HG03442 (cell line): ENCODE measurements around the gene CMTM2.
"Not testable (repeated sequence)": the region's sequence is repeated elsewhere in the genome, so short reads cannot be mapped to it uniquely, and the experiment has no call there.

Experiments
- ATAC-seq: cut with Tn5 transposase; IDR thresholded peaks from one replicate; pipeline ENCODE4 v1.9.1; 2021; ENCODE audit warnings: mild to moderate bottlenecking, moderate library complexity; ENCODE audit not compliant: unreplicated experiment

The CMTM2 gene

DNA sequence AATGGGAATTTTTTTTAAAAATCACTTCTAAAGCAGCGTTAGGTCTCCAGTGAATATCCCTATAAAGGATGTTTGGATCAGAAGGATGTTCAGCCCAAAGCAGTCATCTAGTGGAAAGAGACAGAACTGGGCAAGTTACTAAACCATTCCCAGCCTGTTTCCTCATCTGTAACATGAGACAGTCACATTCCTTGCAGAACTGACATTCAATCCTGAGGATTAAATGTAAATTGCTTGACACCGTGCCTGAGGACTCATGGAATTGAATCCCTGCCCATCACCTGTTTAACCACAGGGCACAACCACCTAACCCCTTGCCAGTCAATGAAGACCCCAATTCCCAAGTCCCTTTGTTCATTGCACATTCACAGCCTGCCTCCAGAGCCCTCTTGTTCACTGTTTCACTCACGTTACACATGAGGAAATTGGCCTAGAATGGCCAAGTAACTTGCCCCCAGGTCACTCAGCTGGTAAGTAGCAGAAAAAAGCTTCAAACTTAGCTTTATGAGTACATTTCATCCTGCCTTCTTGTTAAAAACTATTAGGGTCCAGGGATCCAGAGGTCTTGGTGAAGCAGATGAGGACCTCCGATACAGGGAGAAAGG is 1.4 kb downstream of the CMTM2 start:
- ATAC-seq = no peak

DNA sequence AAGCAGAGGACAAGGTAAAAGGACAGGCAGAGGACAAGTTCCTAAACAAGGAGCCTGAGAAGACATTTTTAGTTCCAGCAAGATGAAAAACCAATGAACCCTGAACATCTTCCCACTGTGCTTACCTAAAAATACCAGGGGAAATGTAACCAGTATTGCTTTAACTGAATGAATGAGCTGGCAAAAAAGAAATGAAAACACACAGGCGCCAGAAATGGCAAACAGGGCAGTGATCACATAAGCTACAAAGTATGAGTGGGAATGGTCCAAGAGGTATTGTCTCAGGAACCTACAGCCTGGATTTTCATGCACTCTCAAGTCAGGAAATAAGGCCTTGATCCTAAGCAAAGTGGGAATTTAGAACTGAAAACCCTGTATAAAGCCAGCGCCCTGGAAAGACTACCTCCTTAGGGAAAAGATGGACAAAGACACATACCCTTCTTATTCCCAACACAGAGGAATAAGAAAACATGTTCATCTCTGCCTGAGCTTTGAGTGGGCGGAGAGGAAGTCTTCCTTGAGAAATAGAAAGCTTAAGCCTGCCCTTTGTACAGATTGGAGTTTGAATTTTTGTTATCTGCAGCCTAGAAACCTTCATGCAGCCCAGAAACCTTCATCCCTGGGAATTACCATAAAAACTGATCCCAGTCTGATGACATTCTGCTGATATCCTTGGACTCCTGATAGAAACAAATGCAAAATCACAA is 2.1 kb downstream of the CMTM2 start:
- ATAC-seq = no peak

DNA sequence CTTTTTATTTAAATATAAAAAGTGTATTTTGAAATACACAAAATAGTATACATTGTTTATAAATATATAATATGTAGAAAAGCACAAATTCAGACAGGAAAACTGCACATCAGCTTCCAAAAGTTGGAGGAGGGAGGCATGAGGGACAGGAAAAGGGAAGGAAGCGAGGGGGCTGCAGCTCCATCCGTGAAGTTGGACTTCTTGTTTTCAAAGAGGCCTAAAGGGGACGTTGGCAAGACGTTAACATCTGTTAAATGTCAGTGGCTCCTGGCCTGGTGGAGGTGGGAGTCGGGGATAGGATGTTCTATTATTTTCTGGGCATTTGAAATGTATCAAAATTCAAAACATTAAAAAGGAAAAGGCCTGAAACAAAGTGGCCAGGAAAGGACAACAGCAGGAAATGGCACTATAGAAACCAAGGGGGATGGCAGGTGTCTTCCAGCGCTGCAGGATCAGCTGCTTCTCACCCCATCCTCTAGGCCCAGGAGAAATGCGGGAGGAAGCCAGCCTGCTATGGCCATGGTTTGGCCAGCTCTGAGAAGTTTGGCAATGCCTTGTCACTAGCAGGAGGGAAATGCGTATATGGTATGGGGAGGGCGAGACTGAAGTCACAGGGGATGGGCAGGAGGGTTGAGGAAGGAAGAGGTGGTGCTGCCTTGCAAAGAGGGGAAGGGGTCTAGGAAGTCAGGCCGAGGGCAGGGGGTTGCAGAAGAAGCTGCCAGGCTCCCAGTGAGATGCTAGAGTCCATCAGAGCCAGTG is 6.4 kb downstream of the CMTM2 start:
- ATAC-seq = no peak

DNA sequence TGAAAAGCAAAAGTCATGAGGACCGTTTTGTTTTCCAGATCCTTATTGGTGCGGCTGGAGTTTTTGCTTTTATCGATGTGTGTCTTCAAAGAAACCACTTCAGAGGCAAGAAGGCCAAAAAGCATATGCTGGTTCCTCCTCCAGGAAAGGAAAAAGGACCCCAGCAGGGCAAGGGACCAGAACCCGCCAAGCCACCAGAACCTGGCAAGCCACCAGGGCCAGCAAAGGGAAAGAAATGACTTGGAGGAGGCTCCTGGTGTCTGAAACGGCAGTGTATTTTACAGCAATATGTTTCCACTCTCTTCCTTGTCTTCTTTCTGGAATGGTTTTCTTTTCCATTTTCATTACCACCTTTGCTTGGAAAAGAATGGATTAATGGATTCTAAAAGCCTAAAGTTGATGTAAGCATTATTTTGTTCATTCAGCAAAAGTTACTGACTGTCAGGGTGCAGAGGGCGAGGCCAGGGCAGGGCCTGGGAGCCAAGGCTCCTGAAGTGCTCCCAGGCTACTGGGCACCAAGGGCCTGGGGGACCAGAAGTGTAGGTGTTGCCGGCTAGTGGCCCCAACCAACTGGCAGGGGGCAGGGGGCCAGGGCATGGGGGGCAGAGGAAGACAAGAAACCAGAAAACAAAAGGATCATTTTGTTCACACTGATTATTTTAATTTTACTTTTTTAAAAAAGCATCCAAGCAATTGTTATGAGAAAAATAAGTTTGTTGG is 8.8 kb downstream of the CMTM2 start:
- ATAC-seq = no peak

DNA sequence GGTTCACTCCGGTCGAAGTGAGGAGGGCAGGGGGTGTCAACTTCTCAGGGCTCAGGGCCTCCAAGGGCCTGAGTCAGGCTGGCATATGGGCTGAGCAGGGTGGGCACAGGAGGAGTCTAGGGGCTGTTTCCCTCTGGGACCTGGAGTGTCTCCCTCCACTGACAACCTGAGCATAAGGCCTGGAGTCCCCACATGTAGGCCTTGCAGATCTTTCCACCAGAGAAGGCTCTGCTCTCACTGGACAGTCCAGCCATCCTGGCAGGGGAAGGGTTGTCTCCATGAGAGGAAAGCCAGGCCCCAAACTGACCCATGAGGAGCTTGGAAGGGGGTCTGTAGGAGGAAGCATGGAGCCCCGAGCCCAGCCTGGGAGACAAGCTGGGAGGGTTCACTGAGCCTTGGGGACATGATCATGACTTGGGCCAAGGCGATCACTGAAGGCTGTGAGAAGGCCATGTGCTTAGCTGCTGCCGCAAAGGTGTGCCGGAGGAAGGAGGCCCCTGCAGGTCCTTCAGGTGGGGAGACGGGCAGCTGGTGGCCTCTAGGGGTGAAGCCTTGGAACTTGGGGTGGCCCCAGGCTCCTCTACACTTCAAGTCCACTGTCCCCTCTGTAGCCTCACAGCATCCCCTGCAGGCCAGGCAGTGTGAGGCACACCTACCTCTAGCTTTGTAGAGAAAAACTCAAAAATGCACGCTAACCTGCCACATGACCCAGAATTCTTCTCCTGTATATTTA is 9.9 kb downstream of the CMTM2 start:
- ATAC-seq = peak; percentile 71

DNA sequence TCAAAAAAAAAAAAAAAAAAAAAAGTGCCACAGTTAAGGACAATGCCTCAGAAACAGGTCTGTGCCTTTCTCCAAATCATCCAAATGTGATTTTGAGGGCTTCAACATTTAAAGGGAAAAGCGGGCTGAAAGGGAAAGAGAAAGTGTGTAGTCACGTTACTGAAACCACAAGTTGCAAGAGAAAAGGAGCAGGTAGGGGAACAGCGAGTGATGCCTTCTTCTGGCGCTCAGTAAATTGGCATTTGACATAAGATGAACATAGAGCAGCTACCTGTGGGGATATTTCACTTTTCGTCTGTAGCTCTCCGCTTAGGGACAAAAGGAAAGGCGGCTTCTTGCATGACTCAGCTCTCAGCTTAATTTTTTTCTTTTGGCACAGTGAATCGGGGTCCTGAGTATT is 11.1 kb downstream of the CMTM2 start:
- ATAC-seq = peak; percentile 56

DNA sequence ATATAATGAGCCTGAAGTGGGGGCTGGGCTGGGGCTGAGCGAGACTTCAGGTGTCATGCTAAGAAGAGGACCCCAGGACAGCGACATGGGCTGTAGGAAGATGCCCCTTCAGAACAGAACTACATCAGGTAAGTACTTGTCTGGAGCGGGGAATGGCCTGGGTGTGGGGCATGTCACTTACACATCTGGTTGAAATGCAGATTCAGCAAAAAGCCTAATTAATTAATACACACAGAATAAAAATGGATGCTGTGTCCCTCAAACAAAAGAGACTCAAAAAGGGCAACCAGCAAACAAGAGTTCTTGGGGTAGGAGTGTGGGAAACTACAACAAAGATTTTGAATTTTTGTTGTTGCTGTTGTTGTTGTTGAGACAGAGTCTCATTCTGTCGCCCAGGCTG is 11.8 kb downstream of the CMTM2 start:
- ATAC-seq = no peak

DNA sequence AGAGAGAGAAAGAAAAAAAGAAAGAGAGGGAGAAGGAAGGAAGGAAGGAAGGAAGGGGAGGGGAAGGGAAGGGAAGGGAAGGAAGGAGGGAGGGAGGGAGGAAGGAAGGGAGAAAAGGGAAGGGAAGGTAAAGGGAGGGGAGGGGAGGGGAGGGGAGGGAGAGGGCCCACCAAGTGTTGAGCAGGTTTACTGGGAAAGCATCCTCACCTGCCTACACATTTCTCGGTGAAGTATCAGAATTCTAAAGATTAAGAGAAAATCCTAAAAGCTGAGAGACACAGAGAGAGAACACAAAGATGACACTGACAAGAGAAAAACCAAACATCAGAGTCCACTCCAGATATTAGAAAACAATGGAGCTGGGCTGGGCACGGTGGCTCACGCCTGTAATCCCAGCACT is 13.0 kb downstream of the CMTM2 start:
- no peak for ATAC-seq

DNA sequence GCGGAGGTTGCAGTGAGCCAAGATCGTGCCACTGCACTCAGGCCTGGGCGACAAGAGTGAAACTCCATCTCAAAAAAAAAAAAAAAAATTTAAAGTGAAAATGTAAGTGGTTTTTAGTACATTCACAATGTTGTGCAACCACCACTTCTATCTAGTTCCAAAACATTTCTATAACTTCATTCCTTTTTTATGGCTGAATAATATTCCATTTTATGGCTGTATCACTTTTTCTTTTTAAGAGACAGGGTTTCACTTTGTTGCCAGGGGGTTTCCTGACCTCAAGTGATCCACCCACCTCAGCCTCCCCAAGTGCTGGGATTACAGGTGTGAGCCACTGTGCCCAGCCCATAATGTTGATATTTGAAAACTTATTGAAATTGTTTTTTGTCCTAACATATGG is 13.6 kb downstream of the CMTM2 start:
- no peak for ATAC-seq

DNA sequence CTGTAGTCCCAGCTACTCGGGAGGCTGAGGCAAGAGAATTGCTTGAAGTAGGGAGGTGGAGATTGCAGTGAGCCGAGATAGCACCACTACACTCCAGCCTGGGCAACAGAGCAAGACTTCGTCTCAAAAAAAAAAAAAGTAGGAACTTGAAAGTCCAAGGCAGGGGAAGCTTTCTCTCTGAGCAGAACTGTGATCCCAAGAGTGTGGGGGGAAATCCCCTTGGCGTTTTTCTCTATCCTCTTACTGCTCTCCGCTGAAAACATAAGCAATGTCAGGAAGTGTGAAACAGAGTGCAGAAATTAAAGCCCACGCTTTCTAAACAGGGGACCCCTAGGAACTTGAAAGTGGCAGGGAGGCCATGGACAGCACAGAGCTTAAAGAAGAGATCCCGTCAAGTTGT is 15.5 kb downstream of the CMTM2 start:
- no peak for ATAC-seq

DNA sequence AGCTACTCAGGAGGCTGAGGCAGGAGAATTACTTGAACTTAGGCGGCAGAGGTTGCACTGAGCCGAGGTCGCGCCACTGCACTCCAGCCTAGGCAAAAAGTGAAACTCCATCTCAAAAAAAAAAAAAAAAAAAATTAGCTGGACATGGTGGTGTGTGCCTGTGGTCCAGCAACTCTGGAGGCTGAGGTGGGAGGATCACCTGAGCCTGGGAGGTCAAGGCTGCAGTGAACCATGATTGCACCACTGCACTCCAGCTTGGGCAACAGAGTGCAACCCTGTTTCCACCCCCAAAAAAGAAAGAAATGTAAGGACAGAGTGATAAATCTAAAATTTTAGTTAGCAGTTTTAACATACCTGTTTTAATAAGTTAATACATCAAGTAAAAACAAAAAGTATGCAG is 17.3 kb downstream of the CMTM2 start:
- not testable (repeated sequence) for ATAC-seq

DNA sequence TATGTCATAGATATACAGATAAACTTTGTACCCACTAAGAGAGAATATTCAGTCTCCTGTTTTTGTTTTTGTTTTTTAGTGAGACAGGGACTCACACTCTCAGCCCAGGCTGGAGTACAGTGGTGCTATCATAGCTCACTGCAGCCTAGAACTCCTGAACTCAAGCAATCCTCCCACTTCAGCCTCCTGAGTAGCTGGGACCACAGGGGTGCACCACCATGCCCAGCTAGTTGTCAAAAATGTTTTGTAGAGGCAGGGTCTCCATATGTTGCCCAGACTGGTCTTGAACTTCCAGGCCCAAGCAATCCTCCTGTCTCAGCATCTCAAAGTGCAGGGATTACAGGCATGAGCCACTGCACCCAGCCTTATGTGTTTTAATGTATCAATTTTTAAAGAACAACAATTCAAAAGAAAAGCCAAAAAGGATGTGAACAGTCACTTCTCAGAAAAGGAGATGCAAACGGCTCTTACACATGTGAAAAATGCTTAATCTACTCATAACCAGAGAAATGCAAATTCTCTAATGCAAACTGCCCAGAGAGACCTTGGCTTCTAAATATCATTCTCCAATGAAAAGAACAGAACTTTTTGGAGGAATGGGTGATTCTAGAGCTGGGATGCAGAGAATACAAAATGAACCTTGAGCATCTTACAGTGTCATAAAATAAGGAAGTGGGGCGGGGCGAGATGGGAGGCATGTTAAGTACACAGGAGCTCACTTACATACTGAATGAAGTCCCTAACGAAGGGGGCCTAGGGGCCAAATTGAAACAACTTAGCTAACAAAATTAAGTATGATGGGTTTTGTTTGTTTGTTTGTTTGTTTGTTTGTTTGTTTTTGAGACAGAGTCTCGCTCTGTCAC is 18.0 kb downstream of the CMTM2 start:
- ATAC-seq = no peak

DNA sequence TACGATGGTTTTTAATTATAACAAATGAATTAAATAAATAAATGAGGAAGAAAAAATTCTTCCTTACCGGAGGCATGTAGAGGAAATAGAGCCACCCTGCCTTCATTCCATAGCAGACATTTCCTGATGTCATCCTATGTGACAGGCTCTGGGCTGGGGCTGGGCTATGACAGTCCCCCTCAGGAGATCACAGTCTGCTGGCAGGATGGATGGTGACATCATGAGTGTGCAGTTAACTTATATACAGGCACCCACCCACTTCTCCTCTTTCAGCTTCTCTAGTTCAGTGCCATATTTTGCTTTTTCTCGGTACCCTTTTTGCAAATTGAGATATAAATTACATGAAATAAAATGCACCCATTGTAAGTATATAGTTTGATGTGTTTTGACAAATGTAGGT is 18.8 kb downstream of the CMTM2 start:
- ATAC-seq = no peak

DNA sequence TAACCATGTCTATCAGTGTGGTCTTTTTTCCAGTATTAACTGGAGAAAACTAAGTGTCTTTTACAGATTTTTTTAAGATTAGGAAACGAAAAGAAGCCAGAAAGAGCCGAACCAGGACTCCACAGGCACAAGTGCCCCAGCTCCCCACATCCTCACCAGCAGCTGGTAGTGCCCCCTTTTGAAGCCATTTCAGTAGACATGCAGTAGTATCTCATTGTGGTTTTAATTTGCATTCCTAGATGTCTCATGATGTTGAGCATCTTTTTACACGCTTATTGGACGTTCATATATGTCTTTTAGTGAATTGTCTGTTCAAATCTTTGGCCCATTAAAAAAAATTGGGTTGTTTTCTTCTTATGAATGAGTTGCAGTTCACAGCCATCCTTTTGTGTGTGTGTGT is 20.5 kb downstream of the CMTM2 start:
- ATAC-seq = no peak

DNA sequence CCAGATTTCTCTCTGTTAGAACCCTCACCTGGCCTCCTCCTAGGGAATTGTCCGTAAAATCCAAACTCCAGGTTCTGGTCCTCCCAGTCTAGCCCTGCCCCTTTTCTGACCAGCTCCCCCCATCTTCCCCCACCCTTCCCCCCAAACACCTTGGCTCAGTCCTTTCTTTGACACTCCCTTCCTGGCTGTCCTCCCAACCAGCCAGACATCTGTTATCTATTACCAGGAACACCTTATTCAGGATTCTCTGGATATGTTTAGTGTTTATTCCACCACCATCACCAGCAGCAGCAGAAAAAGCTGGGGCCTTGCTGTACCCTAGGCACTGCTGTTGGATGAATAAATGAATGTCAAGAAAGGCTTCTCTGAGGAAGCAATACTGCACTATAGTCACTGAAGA is 21.2 kb downstream of the CMTM2 start:
- ATAC-seq = no peak

DNA sequence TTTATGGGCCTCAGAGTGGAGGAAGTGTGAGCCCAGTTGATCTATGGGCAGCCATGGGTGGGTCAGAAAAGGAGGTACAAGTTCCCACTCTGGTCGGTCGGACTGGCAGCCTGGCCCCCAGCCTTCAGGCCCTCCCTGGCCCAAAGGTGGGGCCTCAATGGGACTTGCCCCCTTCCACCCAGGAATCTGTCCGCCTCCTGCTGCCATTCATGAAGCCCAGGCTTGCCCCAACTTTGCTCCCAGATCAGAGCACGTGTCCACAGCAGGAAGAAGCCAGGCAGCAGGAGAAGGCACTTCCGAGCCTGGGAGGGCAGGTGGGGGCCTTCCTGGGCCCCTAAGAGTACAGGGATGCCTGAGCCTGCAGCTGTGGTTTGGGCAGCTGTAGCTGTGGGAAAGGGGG is 22.2 kb downstream of the CMTM2 start:
- ATAC-seq = no peak

DNA sequence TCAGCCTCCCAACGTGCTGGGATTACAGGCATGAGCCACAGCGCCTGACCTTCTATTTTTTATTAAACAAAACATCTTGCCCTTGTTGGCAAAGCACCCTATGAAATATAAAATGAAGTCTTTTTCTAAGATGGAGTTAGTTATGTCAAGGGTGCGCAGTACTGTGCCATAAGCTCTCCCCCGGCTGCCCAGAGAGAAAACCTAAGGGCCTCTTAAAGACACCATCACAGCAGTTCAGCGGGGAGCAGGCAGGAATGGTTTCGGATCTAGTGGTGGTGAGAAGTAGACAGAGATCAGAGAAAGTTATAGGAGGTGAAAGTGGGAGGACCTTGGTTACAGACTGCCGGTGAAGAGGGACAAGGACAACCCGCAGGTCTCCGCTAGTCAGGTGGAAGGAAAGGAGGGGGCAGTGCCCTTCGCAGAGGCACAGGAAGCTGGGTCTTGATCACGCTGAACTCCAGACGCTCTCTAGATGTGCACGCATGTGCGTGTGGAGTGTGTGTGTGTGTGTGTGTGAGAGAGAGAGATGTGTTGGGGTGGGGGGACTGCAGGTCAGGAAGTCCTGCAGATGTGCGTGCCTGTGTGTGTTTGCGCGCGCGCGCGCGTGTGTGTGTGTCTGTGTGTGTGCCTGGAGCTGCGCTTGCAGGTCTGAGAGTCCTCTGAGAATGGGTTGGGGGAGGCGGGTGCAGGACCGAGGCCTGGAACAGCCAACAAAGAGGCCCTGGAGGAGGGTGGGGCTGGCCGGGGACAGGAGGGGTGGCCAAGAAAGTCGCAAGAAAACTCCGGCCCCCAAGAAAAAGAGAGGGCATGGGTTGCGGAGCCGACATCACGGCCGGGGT is 24.5 kb downstream of the CMTM2 start:
- ATAC-seq = no peak

DNA sequence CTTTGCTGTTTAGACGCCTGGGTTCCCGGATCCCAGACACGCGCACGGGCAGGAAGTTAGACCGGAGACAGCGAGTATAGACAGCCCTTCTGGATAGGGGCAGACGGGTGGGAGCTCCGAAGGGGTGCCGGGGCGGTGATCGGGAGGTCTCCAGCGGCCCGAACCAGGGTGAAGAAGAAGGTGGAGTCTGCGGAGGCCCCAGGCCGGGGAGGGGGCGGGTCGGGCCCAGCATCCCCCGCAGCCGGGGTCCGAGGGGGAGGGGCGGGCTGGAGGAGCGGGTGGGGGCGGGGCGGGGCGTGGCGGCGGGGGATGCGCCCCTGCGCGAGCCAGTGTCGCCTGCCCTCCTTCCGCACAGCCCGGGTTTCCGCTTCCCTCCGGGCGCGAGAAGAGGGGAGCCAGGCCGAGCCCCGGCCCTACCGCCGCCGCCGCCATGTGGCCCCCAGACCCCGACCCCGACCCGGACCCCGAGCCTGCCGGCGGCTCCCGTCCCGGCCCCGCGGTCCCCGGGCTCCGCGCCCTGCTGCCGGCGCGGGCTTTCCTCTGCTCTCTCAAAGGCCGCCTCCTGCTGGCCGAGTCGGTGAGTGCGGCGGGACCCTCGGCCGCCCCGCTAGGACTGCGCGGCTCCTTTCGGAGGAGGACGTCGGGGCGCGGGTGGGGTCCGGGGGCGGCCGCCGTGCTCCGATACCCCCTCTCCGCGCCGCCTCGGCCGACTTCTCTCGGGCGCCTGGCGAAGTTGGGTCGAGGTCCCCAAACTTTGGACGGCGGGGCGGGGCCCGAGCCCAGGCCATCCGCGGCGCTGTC is 25.3 kb downstream of the CMTM2 start, which contains the start of gene CMTM3:
CMTM3 (plus strand) TSS at position 329 of the 801 bp plus-strand sequence; CDS start at position 431, 102 bp downstream.
- peak; percentile 51 for ATAC-seq
